22Rv1 (cell line): ENCODE data around the gene CPXM1.

Experiments
- ZFX ChIP-seq: fragments of 450-650 bp; IDR thresholded peaks from 2 replicates; pipeline ENCODE4 v1.6.1; 2017; ENCODE audit warnings: antibody characterized with exemption, borderline replicate concordance
- TF ChIP-seq, protein P1 (sequence below): fragments of 450-650 bp; IDR thresholded peaks from 2 replicates; pipeline ENCODE4 v1.5.1; 2017; ENCODE audit warnings: mild to moderate bottlenecking

GRCh38 chr20:2815242-2815900 lies 14.9 kb upstream of the CPXM1 start:
- TF ChIP-seq, protein P1, sequence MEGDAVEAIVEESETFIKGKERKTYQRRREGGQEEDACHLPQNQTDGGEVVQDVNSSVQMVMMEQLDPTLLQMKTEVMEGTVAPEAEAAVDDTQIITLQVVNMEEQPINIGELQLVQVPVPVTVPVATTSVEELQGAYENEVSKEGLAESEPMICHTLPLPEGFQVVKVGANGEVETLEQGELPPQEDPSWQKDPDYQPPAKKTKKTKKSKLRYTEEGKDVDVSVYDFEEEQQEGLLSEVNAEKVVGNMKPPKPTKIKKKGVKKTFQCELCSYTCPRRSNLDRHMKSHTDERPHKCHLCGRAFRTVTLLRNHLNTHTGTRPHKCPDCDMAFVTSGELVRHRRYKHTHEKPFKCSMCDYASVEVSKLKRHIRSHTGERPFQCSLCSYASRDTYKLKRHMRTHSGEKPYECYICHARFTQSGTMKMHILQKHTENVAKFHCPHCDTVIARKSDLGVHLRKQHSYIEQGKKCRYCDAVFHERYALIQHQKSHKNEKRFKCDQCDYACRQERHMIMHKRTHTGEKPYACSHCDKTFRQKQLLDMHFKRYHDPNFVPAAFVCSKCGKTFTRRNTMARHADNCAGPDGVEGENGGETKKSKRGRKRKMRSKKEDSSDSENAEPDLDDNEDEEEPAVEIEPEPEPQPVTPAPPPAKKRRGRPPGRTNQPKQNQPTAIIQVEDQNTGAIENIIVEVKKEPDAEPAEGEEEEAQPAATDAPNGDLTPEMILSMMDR, result no peak
- TF ChIP-seq ZFX, result no peak
